ENCODE measurements around the gene HSD17B14. TPM values are rescaled to one million over a fixed set of nuclear protein-coding genes. Genes with fewer than 3 reads are reported as not detected.

Gene HSD17B14
- total and polyA plus RNA-seq, 9 of the 15 experiments (the other 6 are each of a cell fraction or from before 2014, with no cell fraction given): 0.16 TPM; not detected in 8

DNA sequence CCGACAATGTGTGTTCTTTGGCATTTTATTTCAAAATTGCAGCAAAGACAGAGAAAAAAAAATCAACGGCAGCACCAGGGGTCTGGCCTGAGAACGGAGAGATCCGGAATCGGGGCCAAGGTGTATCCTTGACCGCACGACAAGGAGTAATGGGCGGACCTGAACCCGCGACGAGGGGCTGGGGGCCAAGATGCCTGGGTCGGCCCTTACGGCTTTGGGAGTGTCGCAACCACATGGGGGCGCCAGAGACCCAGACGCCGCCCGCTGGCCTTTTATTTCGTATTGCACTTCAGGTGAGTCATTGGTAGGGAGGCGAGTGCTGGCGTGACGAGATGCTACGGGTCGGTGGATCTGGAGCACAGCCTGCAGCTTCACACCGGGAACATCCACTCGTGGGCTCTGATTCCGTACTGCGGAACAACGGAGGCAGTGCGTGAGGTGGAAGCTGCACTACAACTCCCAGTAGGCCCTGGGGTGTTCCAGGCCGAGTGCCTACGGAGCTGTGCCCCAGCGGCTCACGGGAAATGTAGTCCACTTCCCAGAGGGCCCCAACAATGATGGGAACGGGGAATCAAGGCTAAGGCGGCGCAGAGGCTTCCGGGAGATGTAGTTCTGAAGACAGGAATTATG lies 41.1 kb downstream of the HSD17B14 start (continued):
- TF ChIP-seq PTBP1 (IDR thresholded peaks at IDR 0.05; ENCODE audit: low read depth, low read length) (no peak), ETV5 (CRISPR knock-in tag; IDR thresholded peaks at IDR 0.05; ENCODE audit: low read depth) (peak; percentile 68), KHSRP (IDR thresholded peaks at IDR 0.05) (no peak), ZNF41 (CRISPR knock-in tag; conservative IDR thresholded peaks at IDR 0.05) (no peak), PHB (CRISPR knock-in tag; IDR thresholded peaks at IDR 0.05) (no peak), BHLHE40 (IDR thresholded peaks at IDR 0.05; ENCODE audit: low read length) (peak; percentile 18; the same call in 1 of the 2 replicates), BRD4 (IDR thresholded peaks at IDR 0.05) (no peak), TRIM24 (IDR thresholded peaks at IDR 0.05) (no peak), DMBX1 (CRISPR knock-in tag; IDR thresholded peaks at IDR 0.05; ENCODE audit: borderline replicate concordance) (peak; percentile 62; the same call in 1 of the 2 replicates), MYNN (IDR thresholded peaks at IDR 0.05) (peak; percentile 67; the same call in 1 of the 2 replicates), MYNN (CRISPR knock-in tag; IDR thresholded peaks at IDR 0.05) (no peak), ZNF140 (CRISPR knock-in tag; IDR thresholded peaks at IDR 0.05) (no peak), POLR2AphosphoS5 (IDR thresholded peaks at IDR 0.05; ENCODE audit: control insufficient read depth, insufficient read depth, low read depth, low read length) (peak; percentile 46), RBBP5 (IDR thresholded peaks at IDR 0.05; ENCODE audit: borderline replicate concordance, insufficient read depth, low read length, poor library complexity, severe bottlenecking) (no peak), KAT8 (IDR thresholded peaks at IDR 0.05; ENCODE audit: low read depth) (no peak), KLF1 (tag; IDR thresholded peaks at IDR 0.05) (peak; percentile 57; the same call in 1 of the 2 replicates)
- TF ChIP-seq, protein P1, sequence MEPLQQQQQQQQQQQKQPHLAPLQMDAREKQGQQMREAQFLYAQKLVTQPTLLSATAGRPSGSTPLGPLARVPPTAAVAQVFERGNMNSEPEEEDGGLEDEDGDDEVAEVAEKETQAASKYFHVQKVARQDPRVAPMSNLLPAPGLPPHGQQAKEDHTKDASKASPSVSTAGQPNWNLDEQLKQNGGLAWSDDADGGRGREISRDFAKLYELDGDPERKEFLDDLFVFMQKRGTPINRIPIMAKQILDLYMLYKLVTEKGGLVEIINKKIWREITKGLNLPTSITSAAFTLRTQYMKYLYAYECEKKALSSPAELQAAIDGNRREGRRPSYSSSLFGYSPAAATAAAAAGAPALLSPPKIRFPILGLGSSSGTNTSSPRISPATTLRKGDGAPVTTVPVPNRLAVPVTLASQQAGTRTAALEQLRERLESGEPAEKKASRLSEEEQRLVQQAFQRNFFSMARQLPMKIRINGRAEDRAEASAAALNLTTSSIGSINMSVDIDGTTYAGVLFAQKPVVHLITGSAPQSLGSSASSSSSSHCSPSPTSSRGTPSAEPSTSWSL (CRISPR knock-in tag; IDR thresholded peaks at IDR 0.05; ENCODE audit: borderline replicate concordance): no peak
- TF ChIP-seq, protein P2, sequence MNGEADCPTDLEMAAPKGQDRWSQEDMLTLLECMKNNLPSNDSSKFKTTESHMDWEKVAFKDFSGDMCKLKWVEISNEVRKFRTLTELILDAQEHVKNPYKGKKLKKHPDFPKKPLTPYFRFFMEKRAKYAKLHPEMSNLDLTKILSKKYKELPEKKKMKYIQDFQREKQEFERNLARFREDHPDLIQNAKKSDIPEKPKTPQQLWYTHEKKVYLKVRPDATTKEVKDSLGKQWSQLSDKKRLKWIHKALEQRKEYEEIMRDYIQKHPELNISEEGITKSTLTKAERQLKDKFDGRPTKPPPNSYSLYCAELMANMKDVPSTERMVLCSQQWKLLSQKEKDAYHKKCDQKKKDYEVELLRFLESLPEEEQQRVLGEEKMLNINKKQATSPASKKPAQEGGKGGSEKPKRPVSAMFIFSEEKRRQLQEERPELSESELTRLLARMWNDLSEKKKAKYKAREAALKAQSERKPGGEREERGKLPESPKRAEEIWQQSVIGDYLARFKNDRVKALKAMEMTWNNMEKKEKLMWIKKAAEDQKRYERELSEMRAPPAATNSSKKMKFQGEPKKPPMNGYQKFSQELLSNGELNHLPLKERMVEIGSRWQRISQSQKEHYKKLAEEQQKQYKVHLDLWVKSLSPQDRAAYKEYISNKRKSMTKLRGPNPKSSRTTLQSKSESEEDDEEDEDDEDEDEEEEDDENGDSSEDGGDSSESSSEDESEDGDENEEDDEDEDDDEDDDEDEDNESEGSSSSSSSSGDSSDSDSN (IDR thresholded peaks at IDR 0.05; ENCODE audit: borderline replicate concordance in 1 of 2, low read depth in 2 of 2, low read length in 2 of 2): no peak
- TF ChIP-seq, protein P3, sequence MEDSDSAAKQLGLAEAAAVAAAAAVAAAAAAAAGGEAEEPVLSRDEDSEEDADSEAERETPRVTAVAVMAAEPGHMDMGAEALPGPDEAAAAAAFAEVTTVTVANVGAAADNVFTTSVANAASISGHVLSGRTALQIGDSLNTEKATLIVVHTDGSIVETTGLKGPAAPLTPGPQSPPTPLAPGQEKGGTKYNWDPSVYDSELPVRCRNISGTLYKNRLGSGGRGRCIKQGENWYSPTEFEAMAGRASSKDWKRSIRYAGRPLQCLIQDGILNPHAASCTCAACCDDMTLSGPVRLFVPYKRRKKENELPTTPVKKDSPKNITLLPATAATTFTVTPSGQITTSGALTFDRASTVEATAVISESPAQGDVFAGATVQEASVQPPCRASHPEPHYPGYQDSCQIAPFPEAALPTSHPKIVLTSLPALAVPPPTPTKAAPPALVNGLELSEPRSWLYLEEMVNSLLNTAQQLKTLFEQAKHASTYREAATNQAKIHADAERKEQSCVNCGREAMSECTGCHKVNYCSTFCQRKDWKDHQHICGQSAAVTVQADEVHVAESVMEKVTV (CRISPR knock-in tag; IDR thresholded peaks at IDR 0.05): peak; percentile 87
- TF ChIP-seq, protein P4, sequence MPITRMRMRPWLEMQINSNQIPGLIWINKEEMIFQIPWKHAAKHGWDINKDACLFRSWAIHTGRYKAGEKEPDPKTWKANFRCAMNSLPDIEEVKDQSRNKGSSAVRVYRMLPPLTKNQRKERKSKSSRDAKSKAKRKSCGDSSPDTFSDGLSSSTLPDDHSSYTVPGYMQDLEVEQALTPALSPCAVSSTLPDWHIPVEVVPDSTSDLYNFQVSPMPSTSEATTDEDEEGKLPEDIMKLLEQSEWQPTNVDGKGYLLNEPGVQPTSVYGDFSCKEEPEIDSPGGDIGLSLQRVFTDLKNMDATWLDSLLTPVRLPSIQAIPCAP (CRISPR knock-in tag; IDR thresholded peaks at IDR 0.05; ENCODE audit: borderline replicate concordance): no peak

Data from K562 (cell line).